H9 (cell line): ENCODE results near the gene SH3GL3. TPM values are rescaled to one million over a fixed set of nuclear protein-coding genes. Genes with fewer than 3 reads are reported as not detected.

Source experiments
- DNase-seq: peaks from one replicate; pipeline ENCODE4 v3.0.0-alpha.2; 2017
- H2AFZ ChIP-seq: one replicate; pipeline ENCODE4 v1.6.1; 2013; ENCODE audit warnings: mild to moderate bottlenecking, low read length, control low read depth, moderate library complexity
- H2AK5ac ChIP-seq: 2 replicates; pipeline ENCODE4 v1.6.1; 2013; ENCODE audit warnings: low read length, control low read depth, mixed read lengths; ENCODE audit not compliant: insufficient read length
- H2BK120ac ChIP-seq: one replicate; pipeline ENCODE4 v1.6.1; 2013; ENCODE audit warnings: low read depth, mild to moderate bottlenecking, low read length, control low read depth, inconsistent platforms; ENCODE audit not compliant: poor library complexity, severe bottlenecking
- H2BK12ac ChIP-seq: 2 replicates; pipeline ENCODE4 v1.6.1; 2013; ENCODE audit warnings: low read length, control low read depth, mixed read lengths, low read depth; ENCODE audit not compliant: insufficient read length
- H2BK15ac ChIP-seq: 2 replicates; pipeline ENCODE4 v1.6.1; 2013; ENCODE audit warnings: low read depth, low read length, control low read depth
- H2BK20ac ChIP-seq: one replicate; pipeline ENCODE4 v1.6.1; 2013; ENCODE audit warnings: low read depth, mild to moderate bottlenecking, low read length, control low read depth, inconsistent platforms; ENCODE audit not compliant: poor library complexity, severe bottlenecking
- H2BK5ac ChIP-seq: 2 replicates; pipeline ENCODE4 v1.6.1; 2013; ENCODE audit warnings: low read length, control low read depth, mixed read lengths; ENCODE audit not compliant: insufficient read length
- H3K14ac ChIP-seq: 2 replicates; pipeline ENCODE4 v1.6.1; 2013; ENCODE audit warnings: low read length, control low read depth; ENCODE audit not compliant: insufficient read depth
- H3K18ac ChIP-seq: 2 replicates; pipeline ENCODE4 v1.6.1; 2013; ENCODE audit warnings: low read depth, mild to moderate bottlenecking, mixed read lengths, low read length, control low read depth; ENCODE audit not compliant: insufficient read length
- H3K23ac ChIP-seq: 2 replicates; pipeline ENCODE4 v1.6.1; 2013; ENCODE audit warnings: low read length, control low read depth, mixed read lengths, low read depth; ENCODE audit not compliant: insufficient read length
- H3K23me2 ChIP-seq: 2 replicates; pipeline ENCODE4 v1.6.1; 2013; ENCODE audit warnings: low read depth, mild to moderate bottlenecking, mixed read lengths, low read length, control low read depth; ENCODE audit not compliant: insufficient read length, poor library complexity, severe bottlenecking
- H3K27ac ChIP-seq: 2 replicates; pipeline ENCODE4 v1.5.1; 2013; ENCODE audit warnings: low read length, control low read depth, mixed read lengths, low read depth; ENCODE audit not compliant: insufficient read length
- H3K27me3 ChIP-seq: 2 replicates; pipeline ENCODE4 v1.6.1; 2013; ENCODE audit warnings: low read length, control low read depth, inconsistent platforms; ENCODE audit not compliant: insufficient read depth
- H3K4ac ChIP-seq: 2 replicates; pipeline ENCODE4 v1.6.1; 2013; ENCODE audit warnings: low read depth, mild to moderate bottlenecking, control low read depth, inconsistent platforms, low read length, moderate library complexity
- H3K4me1 ChIP-seq: 2 replicates; pipeline ENCODE4 v1.6.1; 2013; ENCODE audit warnings: low read length, control low read depth, inconsistent platforms; ENCODE audit not compliant: insufficient read depth
- H3K4me2 ChIP-seq: 2 replicates; pipeline ENCODE4 v1.6.1; 2013; ENCODE audit warnings: low read length, control low read depth, mixed read lengths; ENCODE audit not compliant: insufficient read length, insufficient read depth
- H3K56ac ChIP-seq: 2 replicates; pipeline ENCODE4 v1.6.1; 2013; ENCODE audit warnings: low read depth, mild to moderate bottlenecking, mixed read lengths, low read length, control low read depth; ENCODE audit not compliant: insufficient read length
- H3K79me1 ChIP-seq: 2 replicates; pipeline ENCODE4 v1.6.1; 2013; ENCODE audit warnings: low read depth, mild to moderate bottlenecking, moderate library complexity, low read length, control low read depth, inconsistent platforms; ENCODE audit not compliant: insufficient read depth, poor library complexity, severe bottlenecking
- H3K79me2 ChIP-seq: 2 replicates; pipeline ENCODE4 v1.6.1; 2013; ENCODE audit warnings: low read length, control low read depth, inconsistent platforms; ENCODE audit not compliant: insufficient read depth
- H3K9ac ChIP-seq: 2 replicates; pipeline ENCODE4 v1.6.1; 2013; ENCODE audit warnings: low read length, control low read depth, mixed read lengths; ENCODE audit not compliant: insufficient read length; ENCODE audit errors: extremely low read depth
- H3K9me3 ChIP-seq: one replicate; pipeline ENCODE4 v1.6.1; 2013; ENCODE audit warnings: low read depth, low read length, inconsistent platforms; ENCODE audit not compliant: control insufficient read depth
- H3T11ph ChIP-seq: one replicate; pipeline ENCODE4 v1.6.1; 2013; ENCODE audit warnings: mild to moderate bottlenecking, low read length, control low read depth, inconsistent platforms
- H4K20me1 ChIP-seq: one replicate; pipeline ENCODE4 v1.6.1; 2013; ENCODE audit not compliant: control insufficient read depth, insufficient read length, insufficient read depth
- H4K5ac ChIP-seq: 2 replicates; pipeline ENCODE4 v1.6.1; 2013; ENCODE audit warnings: low read depth, mild to moderate bottlenecking, mixed read lengths, low read length, control low read depth; ENCODE audit not compliant: insufficient read length
- H4K8ac ChIP-seq: replicated peaks from 2 replicates; pipeline ENCODE4 v1.6.1; 2013; ENCODE audit warnings: low read length, control low read depth, mixed read lengths, low read depth; ENCODE audit not compliant: insufficient read length
- H4K91ac ChIP-seq: 2 replicates; pipeline ENCODE4 v1.6.1; 2013; ENCODE audit warnings: low read depth, mild to moderate bottlenecking, moderate library complexity, mixed read lengths, low read length, control low read depth; ENCODE audit not compliant: insufficient read length
- H3K27ac Mint-ChIP-seq, 3 experiments: 2 replicates in 2 of 3; 3 replicates in 1 of 3; pipeline ENCODE4 v1.8.0; 2020 to 2021; ENCODE audit warnings: mixed read lengths in 3 of 3, mild to moderate bottlenecking in 1 of 3, moderate library complexity in 1 of 3
- H3K27me3 Mint-ChIP-seq: 2 replicates; pipeline ENCODE4 v1.8.0; 2021; ENCODE audit warnings: low read depth, mild to moderate bottlenecking, moderate library complexity, mixed read lengths
- H3K36me3 Mint-ChIP-seq, 3 experiments: 2 replicates in 2 of 3; 3 replicates in 1 of 3; pipeline ENCODE4 v1.8.0; 2020 to 2021; ENCODE audit warnings: low read depth in 3 of 3, mixed read lengths in 3 of 3; ENCODE audit not compliant: insufficient read depth in 1 of 3
- H3K4me1 Mint-ChIP-seq, 2 experiments: 2 replicates each; pipeline ENCODE4 v1.8.0; 2020; ENCODE audit warnings: mixed read lengths in 2 of 2
- H3K4me3 Mint-ChIP-seq, 2 experiments: 2 replicates in 1 of 2; 3 replicates in 1 of 2; pipeline ENCODE4 v1.8.0; 2020 to 2021; ENCODE audit warnings: mild to moderate bottlenecking in 2 of 2, mixed read lengths in 2 of 2, moderate library complexity in 1 of 2
- H3K9me3 Mint-ChIP-seq, 2 experiments: 2 replicates in 1 of 2; 3 replicates in 1 of 2; pipeline ENCODE4 v1.8.0; 2020; ENCODE audit warnings: mild to moderate bottlenecking in 2 of 2, mixed read lengths in 2 of 2, moderate library complexity in 1 of 2
- CTCF ChIP-seq: fragments of 200-600 bp; sonication (generic); conservative IDR thresholded peaks from 3 replicates; pipeline ENCODE4 v1.8.0; 2021; ENCODE audit warnings: antibody characterized with exemption, mild to moderate bottlenecking
- WGBS: extraction: QIAGEN DNeasy Blood & Tissue Kit; methylation state at CpG from one replicate; pipeline ENCODE4 v1.1.7; 2013; ENCODE audit warnings: missing lambda C conversion rate, low lambda C conversion rate, mixed read lengths; ENCODE audit not compliant: insufficient read length; ENCODE audit errors: extremely low coverage; 5-methylcytosine and 5-hydroxymethylcytosine counted together
- total RNA-seq: library from RNA; stranded (reverse); gene quantifications from 2 replicates; pipeline ENCODE4 v1.2.1, GENCODE V29; 2021

The SH3GL3 gene
- total RNA-seq, 1 experiment from 2014 or later = 11.2 TPM

- DNase-seq = no peak
- Histone ChIP-seq H2BK15ac (no peak overlapping the region), H4K8ac (no peak overlapping the region), H3K4ac (no peak overlapping the region), H4K91ac (no peak overlapping the region), H3K4me2 (no peak overlapping the region), H4K5ac (no peak overlapping the region), H2BK20ac (no peak overlapping the region), H3K23me2 (no peaks in the 10 kb centered on the region), H3K27ac (no peak overlapping the region), H3K79me2 (no peaks in the 10 kb centered on the region), H3K27me3 (no peaks in the 10 kb centered on the region), H3K23ac (no peak overlapping the region), H2AFZ (no peak overlapping the region), H2BK120ac (no peak overlapping the region), H3K9me3 (no peaks in the 10 kb centered on the region), H2BK12ac (no peak overlapping the region), H3K18ac (no peak overlapping the region), H2AK5ac (no peak overlapping the region), H4K20me1 (no peaks in the 10 kb centered on the region), H2BK5ac (no peak overlapping the region), H3K79me1 (no peaks in the 10 kb centered on the region), H3K56ac (no peak overlapping the region), H3T11ph (no peak overlapping the region), H3K4me1 (no peaks in the 10 kb centered on the region), H3K9ac (no peak overlapping the region), H3K14ac (no peak overlapping the region)
- Mint-ChIP-seq H3K36me3 (no peaks in the 10 kb centered on the region), H3K4me3 (no peak overlapping the region), H3K4me1 (peaks cover 0 to 11% of the 10 kb centered on the region in 2 experiments; a peak in 3 of 4 replicates), H3K9me3 (no peaks in the 10 kb centered on the region), H3K27me3 (peaks cover 2% of the 10 kb centered on the region; the same call in 1 of the 2 replicates), H3K27ac (no peak overlapping the region)
- TF ChIP-seq CTCF = no peak
- no CpG with 5 or more reads among the region's 8 CpGs for WGBS
These were observed 11.4 kb upstream of the SH3GL3 start for GRCh38 chr15:83435782-83436181.
